ENCODE measurements around the gene P2RY11.

Gene P2RY11, protein sequence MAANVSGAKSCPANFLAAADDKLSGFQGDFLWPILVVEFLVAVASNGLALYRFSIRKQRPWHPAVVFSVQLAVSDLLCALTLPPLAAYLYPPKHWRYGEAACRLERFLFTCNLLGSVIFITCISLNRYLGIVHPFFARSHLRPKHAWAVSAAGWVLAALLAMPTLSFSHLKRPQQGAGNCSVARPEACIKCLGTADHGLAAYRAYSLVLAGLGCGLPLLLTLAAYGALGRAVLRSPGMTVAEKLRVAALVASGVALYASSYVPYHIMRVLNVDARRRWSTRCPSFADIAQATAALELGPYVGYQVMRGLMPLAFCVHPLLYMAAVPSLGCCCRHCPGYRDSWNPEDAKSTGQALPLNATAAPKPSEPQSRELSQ

DNA sequence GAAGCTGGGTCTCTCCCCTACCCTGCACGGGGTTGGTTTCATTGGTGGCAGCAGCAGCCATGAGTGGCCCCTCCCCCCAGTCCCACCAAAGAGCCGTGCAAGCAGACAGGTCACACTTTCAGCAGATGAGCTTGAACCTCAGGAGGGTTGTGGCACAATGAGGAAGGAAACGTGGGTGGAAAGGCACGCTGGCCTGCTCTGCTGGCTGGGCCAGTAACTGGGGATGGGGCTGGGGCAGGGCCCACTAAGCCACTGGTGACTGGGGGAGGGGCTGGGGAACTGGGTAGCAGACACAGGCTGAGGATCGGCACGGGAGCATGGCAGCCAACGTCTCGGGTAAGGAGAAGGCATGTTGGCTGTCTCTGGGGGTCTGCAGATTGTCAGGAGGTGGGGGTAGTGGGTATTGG, at the start of gene P2RY11:
P2RY11 (plus strand) TSS at position 289 of the 407 bp plus-strand sequence; CDS start at position 318, 29 bp downstream.
- DNase-seq (ENCODE audit: low spot score), result no peak

DNA sequence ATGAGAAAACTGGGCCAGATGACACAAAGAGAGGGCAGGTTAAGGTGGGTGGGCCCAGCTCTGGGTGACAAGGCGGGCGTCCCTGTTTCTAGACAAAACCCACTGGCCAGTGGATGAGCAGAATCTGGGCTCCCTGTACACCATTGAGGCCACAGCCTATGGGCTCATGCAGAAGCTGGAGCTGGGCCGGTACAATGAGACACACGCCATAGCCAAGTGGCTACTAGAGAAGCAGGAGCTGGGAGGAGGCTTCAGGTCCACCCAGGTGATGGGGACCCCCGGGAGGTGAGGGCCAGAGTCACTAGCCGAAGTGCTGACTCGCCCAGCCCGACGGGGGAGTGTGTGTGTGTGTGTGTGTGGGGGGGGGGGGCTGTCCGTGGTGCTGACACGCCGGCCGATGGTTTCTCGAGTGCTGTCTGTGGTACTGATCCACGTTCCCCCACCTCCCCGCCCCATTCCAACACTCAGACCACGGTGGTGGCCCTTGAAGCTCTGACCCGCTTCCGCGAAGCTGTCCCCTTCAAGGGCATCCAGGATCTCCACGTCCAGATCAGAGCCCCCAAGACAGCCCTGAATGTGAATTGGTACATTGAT, 49.7 kb upstream of the P2RY11 start:
- DNase-seq (ENCODE audit: low spot score), result peak; percentile 55

DNA sequence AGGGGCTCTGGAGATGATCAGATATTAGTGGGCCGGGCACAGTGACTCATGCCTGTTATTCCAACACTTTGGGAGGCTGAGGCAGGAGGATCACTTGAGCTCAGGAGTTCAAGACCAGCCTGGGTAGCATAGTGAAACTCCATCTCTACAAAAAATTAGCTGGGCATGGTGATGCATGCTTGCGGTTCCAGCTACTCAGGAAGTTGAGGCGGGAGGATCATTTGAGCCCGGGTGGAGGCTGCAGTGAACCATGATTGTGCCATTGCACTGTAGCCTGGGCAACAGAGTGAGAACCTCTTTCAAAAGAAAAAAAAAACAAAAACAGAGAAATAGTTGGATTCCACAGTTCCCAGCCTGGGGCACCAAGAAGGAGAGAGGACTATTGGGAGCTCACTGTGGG, 43.3 kb upstream of the P2RY11 start:
- no peak for DNase-seq (ENCODE audit: low spot score)

DNA sequence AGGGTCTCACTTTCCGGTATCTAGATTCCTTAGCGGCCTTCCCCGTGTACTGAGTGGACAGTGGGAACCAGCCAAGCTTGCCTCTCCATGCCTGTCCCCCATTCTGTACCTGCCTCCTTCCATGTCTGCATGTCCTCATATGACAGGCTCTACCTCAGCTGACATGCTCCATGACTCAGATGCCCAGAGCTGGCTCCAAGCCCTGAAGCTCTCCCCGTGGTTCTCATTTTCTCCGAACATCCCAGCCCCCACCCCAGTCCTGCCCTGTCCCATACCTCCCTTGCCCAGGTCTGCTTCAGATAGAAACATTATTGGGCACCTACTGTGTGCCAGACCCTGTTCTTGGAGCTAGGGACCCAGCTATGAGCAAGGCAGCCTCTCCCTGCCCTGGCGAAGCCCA, 42.4 kb upstream of the P2RY11 start:
- peak; percentile 49 for DNase-seq (ENCODE audit: low spot score)

DNA sequence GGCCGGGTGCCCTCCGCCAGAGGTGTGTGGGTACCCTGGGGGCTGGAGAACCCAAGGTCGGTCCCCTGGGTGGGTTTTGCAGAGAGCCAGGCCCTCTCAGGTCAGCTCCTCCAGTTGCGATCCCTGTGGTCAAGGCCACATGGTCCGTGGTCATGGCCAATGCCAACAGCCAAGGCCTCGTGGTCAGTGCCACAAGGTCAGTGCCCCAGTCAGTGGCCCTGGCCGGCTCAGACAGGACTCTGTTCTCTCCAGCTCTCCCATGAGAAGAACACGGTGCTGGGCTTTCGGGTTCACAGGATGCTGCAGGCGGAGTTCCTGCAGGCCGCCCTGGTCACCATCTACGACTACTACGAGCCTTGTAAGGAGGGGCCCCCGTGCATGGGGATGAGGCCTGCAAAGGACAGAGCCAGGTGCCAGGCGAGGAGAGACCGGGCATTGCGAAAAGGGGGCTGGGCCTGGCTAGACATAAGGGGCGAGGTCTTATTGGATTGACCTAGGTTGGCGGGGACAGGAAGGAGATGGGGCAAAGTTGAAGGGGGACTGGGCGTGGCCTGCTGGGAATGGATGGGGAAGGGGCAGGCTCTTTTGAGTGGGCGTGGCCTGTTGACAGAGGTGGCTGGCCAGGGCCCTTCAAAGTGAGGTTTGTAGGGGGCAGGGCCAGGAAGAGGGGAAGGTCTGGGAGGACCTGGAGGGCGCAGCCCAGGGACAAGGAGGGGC, 40.6 kb upstream of the P2RY11 start:
- DNase-seq (ENCODE audit: low spot score), result no peak

DNA sequence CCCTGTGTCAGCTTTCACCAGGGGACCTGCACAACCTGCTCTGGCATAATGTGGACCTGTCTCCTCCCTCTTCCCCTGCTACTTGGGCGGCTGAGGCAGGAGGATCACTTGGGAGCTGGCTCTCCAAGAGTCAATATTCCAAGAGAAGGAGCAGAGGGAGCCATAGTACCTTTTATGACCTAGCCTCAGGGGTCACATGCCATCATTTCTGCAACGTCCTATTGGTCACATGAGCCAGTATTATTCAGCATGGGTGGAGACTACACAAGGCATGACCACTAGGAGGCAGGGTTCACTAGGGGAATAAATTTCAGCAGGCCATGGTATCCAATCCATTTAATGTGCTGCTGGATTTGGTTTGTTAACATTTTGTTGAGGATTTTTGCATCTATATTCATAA, 37.3 kb upstream of the P2RY11 start:
- DNase-seq (ENCODE audit: low spot score), result no peak

DNA sequence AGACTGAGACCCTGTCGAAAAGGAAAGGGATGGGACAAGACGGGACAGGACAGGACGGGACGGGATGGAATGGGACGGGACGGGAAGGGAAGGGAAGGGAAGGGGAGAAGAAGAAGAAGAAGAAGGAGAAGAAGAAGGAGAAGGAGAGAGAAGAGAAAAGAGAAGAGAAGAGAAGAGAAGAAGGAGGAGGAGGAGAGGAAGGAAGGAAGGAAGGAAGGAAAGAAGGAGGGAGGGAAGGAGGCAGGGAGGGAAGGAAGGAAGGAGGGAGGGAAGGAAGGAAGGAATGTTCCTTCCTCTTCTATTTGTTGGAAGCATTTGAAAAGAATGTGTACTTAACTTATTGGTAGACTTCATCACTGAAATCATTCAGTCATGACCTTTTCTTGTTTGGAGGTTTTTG, 35.0 kb upstream of the P2RY11 start:
- no peak for DNase-seq (ENCODE audit: low spot score)

DNA sequence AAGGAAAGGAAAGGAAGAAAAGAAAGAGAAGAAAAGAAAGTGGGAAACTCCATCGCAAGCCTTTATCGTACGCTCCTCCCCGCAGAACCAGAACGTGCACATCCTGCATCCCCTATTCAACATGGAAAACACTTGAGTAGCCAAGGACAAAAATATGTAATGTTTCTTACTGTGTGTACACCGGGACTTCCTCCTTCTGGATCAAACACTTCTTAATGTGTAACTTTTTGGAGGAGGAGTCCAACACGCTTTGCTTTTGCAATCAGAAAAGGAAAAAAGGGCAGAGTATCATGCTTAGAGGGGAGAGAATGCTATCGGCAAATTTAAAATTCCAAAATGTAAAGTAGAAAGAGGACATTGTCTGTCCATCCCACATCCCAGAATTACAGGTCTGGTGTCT, 33.2 kb upstream of the P2RY11 start:
- DNase-seq (ENCODE audit: low spot score), result no peak

DNA sequence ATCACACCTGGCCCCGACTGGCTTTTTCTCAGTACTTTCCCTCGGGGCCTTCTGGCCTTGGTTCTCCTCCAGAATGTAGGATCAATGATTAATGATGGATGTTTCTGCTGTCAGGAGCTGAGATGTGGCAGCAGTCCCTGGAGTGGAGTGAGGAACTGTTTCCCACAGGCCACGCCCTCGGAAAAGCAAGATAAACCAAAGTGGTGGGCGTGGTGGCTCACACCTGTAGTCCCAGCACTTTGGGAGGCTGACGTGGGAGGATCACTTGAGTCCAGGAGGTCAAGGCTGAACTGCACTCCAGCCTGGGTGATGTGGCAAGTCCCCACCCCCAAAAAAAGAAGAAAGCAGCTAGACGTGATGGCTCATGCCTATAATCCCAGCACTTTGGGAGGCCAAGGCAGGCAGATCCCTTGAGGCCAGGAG, 32.5 kb upstream of the P2RY11 start:
- no peak for DNase-seq (ENCODE audit: low spot score)

DNA sequence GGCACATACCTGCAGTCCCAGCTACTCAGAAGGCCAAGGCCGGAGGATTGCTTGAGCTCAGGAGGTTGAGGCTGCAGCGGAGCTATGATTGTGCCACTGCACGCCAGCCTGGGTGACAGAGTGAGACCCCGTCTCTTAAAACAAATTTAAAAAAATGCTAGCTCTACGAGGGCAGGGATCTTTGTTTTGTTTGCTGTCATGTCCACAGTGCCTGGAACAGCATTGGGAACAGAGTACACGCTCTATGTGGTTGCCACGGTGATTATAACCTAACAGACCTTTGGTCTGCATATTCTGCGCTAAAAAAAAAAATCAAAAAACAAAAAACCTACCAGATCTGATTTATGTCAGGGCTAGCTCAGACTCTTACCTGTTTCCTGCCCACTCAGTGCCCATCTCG, 27.6 kb upstream of the P2RY11 start:
- no peak for DNase-seq (ENCODE audit: low spot score)

DNA sequence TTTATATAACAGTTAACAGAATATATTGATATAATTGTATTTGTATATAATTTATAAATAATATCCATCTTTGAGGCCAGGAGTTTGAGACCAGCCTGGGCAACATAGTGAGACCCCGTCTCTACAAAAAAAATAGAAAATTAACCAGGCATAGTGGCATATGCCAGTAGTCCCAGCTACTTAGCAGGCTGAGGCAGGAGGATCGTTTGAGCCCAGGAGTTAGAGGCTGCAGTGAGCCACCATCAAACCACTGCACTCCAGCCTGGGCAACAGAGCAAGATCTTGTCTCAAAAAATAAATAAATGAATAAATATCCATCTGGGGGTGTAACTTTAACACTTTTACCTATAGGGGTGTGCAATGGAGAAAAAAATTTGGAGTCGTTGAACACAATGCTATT, 26.7 kb upstream of the P2RY11 start:
- DNase-seq (ENCODE audit: low spot score), result no peak

DNA sequence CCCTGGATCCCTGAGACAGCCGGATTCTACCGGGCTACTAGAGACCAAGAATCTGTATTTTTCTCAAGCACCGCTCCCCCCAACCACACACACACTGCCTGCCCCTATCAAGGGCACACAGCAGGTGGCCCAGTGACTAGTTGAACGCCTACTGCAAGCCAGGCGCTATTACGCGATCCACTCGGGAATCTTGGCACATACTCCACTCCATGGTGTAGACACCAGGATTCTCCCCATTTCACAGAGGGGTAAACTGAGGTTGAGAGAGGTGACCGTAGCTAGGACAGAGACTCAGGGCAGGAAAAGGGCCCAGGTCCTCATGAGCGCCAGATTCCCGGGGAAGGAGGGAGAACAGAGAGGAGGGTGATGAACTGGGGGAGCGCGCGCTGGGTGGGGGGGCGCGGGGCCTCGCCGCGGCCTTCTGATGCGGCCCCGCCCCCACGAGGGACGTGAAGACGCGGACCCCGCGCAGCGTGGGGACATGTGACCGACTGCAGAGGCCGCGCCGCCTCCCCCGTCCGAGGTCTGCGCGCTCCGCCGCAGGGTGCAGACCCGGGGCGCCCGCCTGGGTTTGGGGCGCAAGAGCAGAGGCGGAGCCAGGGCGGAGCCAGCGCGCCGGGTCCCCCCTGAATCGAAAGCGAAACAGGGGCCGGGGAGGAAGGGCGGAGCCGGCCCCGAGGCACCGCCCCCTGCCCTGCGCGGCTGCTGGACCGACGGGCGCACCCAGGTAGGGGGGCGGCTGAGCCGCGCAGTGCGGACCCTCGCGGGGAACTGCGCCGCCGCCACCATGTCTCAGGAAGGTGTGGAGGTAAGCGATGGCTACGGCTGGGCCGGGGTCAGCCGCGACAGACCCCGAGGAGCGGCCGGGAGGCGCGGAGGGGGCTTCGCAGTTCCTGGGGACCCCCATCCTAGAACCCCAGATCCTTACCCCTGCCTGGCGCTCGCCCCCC, 25.6 kb upstream of the P2RY11 start, which contains the start of gene SHFL:
SHFL (plus strand) TSS at position 677 of the 950 bp plus-strand sequence; CDS start at position 788, 111 bp downstream.
- peak; percentile 93 for DNase-seq (ENCODE audit: low spot score)

DNA sequence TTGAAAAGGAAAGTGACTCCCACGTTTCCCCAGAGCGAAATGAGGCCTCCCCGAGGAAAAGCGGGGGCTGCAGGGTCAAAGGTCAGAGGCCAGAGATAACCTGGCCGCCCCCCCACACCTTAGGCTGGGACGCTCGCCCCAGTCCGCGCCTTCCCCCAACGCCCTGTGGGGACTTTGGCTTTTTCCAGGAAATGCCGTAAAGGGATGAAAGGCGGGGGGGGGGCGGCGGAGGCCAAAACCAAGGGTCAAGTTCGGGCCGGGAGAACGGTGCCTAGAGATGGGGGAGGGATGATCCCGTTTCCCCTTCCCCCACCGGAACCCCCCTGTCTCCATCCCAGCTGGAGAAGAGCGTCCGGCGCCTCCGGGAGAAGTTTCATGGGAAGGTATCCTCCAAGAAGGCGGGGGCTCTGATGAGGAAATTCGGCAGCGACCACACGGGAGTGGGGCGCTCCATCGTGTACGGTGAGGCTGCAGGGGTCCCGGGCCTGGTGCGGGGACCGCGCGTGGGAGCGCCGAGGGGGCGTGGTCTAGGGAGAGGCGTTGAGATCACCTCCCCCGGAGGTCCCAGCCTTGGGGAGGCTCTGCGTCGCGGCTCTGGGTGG, 24.8 kb upstream of the P2RY11 start:
- no peak for DNase-seq (ENCODE audit: low spot score)

DNA sequence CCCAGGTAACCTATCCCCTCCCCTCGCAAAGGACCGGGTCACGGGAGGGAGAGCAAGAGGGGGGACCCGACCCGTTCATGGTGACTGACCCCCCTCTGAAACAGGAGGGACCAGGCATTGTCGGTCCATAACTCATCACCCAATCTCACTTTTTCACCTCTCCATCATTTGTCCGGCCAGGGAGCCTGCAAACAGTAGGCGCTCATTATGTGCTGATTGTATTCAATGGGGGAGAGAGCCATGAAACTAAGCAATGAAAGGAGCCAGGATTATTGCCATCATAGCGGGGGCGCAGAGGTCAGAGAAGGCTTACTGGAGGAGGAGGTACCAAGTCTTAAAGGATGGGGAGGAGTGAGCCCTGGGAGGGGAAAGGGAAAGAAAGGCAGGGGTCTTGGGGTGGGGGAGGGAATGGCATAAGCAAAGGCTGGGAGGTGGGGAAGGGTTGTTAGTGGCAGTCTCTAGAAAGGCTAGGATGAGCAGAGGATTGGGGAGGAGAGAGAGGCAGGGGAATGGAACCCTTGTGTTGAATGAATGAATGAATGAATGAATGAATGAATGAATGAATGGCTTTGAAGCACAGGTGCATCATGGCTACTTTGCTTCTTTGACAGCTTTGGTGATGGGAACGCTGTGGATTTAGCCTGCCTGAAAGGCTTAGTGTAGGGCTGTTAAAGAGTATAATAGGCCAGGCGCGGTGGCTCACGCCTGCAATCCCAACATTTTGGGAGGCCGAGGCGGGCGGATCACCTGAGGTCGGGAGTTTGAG, 24.0 kb upstream of the P2RY11 start:
- DNase-seq (ENCODE audit: low spot score), result no peak

DNA sequence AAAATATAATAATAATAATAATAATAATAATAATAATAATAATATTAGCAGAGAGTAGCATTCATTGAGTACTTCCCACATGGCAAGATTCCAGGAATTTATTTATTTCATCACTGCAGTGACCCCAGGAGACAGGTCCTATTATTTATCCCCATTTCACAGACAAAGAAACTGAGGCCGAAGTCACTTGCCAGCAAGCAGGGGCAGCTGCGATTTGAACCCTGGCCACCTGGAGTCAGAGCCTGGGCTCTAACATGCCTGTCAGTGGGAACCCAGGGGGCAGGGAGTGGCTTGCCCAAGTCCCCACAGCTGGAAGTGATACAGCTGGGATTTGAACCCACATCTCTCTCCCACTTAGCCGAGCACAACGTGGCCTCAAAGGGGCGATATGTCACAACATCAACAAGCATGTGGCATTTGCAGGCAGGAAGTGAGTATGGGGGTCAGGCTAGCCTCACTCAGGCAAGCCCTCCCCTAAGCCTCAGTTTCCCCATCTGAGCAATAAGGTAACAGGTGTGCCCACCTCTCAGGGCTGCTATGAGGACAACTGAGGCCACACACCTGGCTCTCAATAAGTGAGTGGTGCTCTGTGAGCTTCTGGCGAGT, 22.4 kb upstream of the P2RY11 start:
- no peak for DNase-seq (ENCODE audit: low spot score)

DNA sequence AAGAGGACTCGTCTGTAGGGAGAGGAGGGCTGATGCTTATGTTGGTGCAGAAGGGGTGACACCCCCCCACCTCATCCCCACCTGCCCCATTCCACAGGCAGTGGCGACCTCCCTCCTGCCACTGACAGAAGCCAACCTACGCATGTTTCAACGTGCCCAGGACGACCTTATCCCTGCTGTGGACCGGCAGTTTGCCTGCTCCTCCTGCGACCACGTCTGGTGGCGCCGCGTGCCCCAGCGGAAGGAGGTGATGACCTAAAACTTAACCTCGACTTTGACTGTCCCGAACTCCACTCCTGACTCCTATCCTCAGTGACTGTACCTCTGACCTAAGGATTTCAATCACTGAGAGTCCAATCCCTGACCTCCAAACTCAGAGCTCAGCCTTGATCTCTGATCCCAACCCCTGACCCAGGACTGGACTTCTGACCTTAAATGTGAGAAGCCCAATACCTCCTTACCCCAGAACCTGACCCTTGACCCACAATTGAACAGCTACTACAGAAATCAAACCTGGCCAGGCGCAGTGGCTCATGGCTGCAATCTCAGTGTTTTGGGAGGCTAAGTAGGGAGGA, 21.6 kb upstream of the P2RY11 start:
- DNase-seq (ENCODE audit: low spot score), result no peak

DNA sequence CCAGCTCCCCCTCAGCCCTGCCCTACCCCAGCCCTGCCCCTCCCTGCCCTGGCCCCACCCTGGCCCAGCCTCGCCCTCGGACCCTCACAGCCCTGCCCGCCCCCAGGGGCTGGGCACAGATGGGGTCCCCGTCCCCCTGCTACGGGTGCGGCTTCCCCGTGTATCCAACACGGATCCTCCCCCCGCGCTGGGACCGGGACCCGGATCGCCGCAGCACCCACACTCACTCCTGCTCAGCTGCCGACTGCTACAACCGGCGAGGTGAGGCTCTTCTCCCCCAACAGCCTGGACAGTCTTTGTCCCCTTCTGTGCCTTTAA, 20.2 kb upstream of the P2RY11 start:
- no peak for DNase-seq (ENCODE audit: low spot score)

DNA sequence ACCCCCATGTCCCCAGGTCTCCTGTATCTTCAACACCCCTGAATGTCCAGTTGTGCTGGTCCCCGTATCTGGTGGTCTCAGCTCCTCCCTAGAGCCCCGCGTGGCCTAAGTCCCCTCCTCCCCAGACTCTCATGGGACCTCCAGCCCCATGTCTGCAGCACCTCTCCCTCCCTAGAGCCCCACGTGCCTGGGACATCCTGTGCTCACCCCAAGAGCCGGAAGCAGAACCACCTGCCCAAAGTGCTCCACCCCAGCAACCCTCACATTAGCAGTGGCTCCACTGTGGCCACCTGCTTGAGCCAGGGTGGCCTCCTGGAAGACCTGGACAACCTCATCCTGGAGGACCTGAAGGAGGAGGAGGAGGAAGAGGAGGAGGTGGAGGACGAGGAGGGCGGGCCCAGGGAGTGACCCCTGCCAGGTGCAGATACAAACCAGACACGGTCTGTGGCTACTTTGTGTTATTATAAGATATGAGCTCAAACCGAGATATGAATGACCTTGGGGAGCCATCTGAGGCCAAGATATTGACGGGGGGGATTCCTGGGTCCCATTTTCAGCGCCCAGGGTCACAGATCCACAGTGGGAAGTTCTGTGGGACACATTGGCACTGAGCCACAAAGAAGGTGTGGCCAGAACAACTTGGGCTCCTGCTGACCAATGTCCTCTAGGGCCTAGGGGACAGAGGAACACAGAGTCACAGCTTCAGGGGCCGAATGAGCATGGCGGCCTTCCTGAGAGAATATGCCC, 19.4 kb upstream of the P2RY11 start:
- DNase-seq (ENCODE audit: low spot score), result no peak

DNA sequence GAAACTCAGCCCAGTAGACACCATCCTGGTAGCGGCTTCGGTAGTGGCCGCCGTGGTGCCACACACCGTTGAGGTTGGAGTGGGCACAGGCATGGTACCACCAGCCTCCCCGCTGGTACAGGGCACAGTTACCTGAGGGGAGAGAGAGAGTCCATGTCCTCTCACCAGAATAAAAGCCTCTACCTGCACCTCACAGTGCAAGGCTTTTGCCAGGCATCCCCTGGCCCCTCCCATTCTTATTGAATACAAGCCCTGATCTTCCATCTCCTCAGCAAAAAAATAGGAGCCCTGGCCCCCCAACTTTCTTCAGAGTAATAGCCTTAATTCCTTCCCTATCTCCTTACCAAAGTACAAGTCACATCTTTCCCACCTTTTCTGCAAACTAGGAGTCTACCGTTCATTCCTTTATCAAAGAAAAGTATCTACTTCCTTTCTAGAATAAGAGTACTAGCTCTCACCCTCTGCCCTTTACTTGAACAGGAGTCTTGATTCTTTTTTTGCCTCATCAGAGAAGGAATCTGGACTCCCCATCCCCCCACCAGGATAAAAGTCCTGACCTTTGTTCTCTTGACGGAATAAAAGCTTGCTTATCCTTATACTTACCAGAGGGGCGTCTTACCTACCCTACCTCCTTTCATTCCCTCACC, 18.7 kb upstream of the P2RY11 start:
- DNase-seq (ENCODE audit: low spot score), result no peak
